ENCODE data around the gene ETAA1.

DNA sequence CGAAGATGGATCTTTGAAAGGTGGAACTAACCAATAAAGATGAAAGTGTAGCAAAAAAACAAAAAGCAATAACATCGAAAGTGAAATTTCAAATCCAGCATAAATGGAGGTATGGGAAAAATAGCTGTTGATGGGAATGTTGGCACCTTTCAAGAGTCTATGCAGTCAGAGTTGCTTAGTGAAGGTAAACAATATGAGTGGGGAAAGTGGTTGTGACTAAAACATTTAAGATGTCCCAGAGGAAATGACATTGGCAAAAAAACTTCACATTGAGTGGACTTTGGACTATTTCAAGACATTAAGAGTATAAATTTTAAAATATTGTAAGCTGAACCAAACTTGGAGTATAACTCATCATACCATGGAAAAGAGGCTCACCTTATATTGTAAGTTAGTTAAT is 17.7 kb downstream of the ETAA1 start:
- TF ChIP-seq, protein P1, sequence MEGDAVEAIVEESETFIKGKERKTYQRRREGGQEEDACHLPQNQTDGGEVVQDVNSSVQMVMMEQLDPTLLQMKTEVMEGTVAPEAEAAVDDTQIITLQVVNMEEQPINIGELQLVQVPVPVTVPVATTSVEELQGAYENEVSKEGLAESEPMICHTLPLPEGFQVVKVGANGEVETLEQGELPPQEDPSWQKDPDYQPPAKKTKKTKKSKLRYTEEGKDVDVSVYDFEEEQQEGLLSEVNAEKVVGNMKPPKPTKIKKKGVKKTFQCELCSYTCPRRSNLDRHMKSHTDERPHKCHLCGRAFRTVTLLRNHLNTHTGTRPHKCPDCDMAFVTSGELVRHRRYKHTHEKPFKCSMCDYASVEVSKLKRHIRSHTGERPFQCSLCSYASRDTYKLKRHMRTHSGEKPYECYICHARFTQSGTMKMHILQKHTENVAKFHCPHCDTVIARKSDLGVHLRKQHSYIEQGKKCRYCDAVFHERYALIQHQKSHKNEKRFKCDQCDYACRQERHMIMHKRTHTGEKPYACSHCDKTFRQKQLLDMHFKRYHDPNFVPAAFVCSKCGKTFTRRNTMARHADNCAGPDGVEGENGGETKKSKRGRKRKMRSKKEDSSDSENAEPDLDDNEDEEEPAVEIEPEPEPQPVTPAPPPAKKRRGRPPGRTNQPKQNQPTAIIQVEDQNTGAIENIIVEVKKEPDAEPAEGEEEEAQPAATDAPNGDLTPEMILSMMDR (tag by site-specific recombination; IDR thresholded peaks at IDR 0.05): no peak
- TF ChIP-seq, protein P2, sequence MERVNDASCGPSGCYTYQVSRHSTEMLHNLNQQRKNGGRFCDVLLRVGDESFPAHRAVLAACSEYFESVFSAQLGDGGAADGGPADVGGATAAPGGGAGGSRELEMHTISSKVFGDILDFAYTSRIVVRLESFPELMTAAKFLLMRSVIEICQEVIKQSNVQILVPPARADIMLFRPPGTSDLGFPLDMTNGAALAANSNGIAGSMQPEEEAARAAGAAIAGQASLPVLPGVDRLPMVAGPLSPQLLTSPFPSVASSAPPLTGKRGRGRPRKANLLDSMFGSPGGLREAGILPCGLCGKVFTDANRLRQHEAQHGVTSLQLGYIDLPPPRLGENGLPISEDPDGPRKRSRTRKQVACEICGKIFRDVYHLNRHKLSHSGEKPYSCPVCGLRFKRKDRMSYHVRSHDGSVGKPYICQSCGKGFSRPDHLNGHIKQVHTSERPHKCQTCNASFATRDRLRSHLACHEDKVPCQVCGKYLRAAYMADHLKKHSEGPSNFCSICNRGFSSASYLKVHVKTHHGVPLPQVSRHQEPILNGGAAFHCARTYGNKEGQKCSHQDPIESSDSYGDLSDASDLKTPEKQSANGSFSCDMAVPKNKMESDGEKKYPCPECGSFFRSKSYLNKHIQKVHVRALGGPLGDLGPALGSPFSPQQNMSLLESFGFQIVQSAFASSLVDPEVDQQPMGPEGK (tag by site-specific recombination; IDR thresholded peaks at IDR 0.05): no peak
- TF ChIP-seq ZNF549 (tag by site-specific recombination; IDR thresholded peaks at IDR 0.05) (no peak), TCF7L2 (IDR thresholded peaks at IDR 0.05; ENCODE audit: borderline replicate concordance, low read depth, low read length) (no peak), ZNF561 (tag by site-specific recombination; IDR thresholded peaks at IDR 0.05; ENCODE audit: borderline replicate concordance) (no peak)
- TF ChIP-seq, protein P3, sequence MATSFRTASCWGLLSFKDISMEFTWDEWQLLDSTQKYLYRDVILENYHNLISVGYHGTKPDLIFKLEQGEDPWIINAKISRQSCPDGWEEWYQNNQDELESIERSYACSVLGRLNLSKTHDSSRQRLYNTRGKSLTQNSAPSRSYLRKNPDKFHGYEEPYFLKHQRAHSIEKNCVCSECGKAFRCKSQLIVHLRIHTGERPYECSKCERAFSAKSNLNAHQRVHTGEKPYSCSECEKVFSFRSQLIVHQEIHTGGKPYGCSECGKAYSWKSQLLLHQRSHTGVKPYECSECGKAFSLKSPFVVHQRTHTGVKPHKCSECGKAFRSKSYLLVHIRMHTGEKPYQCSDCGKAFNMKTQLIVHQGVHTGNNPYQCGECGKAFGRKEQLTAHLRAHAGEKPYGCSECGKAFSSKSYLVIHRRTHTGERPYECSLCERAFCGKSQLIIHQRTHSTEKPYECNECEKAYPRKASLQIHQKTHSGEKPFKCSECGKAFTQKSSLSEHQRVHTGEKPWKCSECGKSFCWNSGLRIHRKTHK (tag by site-specific recombination; IDR thresholded peaks at IDR 0.05): no peak

Data from HEK293 (cell line).